ENCODE measurements around the gene ENOX1.

ENOX1 gene

GRCh38 chr13:43303033-43303729, 483.6 kb downstream of the ENOX1 start:
- TF ChIP-seq CTCF (IDR thresholded peaks at IDR 0.05), result peak; percentile 60

- no peak for TF ChIP-seq CTCF (IDR thresholded peaks at IDR 0.05)
Observed at GRCh38 chr13:43301346-43301969, 485.3 kb downstream of the ENOX1 start.

GRCh38 chr13:43300865-43301264, 485.9 kb downstream of the ENOX1 start:
- no peak for TF ChIP-seq CTCF (IDR thresholded peaks at IDR 0.05)

GRCh38 chr13:43299374-43299773, 487.4 kb downstream of the ENOX1 start:
- no peak for TF ChIP-seq CTCF (IDR thresholded peaks at IDR 0.05)

- no peak for TF ChIP-seq CTCF (IDR thresholded peaks at IDR 0.05)
Observed at GRCh38 chr13:43298816-43299215, 488.0 kb downstream of the ENOX1 start.

GRCh38 chr13:43297967-43298678, 488.6 kb downstream of the ENOX1 start:
- no peak for TF ChIP-seq CTCF (IDR thresholded peaks at IDR 0.05)

GRCh38 chr13:43295825-43296564, 490.8 kb downstream of the ENOX1 start:
- TF ChIP-seq CTCF (IDR thresholded peaks at IDR 0.05), result no peak

All from LNCAP (cell line).